ENCODE data around the gene PLD5. TPM values are rescaled to one million over a fixed set of nuclear protein-coding genes. Genes with fewer than 3 reads are reported as not detected.

The PLD5 gene
- total and polyA plus RNA-seq, 2 of the 13 experiments (the other 11 are each of a cell fraction or from before 2014, with no cell fraction given), result not detected

DNA sequence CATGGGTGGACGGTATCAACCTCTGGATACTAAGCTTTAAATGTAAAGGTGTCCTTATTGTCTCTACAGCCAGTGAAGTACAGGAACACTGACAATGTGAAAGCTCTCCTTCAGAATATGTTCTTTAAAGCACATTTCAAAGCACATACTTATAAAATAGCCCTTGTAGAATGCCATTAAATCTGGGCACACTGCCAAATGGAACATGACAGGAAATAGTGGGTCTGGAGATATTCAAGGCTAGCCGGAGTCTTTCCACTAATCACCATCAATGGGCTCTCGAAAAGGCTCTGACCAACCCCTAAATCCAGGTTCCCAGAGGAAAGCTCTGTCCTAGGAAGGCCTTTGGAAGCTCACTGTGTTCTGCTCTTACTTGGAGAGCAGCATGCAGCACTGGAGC is 46.6 kb downstream of the PLD5 start:
- H3K4me3 ChIP-seq (replicated peaks in 1 of 3; ENCODE audit: insufficient read depth in 1 of 3, low read depth in 2 of 3, low read length in 3 of 3), result no peak overlapping the region
- no peaks in the 10 kb centered on the region for H3K9me3 ChIP-seq (ENCODE audit: low read length)
- no peak overlapping the region for H2AFZ ChIP-seq (ENCODE audit: low read length)
- no peak overlapping the region for H3K27ac ChIP-seq (ENCODE audit: extremely low read length, insufficient read depth, low read length)
- H3K4me2 ChIP-seq (ENCODE audit: low read depth, low read length), result no peak overlapping the region
- WGBS (ENCODE audit: low lambda C conversion rate), result 0% methylated on average over 3 of the region's 3 CpGs
- TF ChIP-seq FOXA1 (IDR thresholded peaks at IDR 0.05) (no peak), FOXA1 (CRISPR knock-in tag; IDR thresholded peaks at IDR 0.05) (no peak), REL (CRISPR knock-in tag; conservative IDR thresholded peaks at IDR 0.05) (no peak), NFKB2 (CRISPR knock-in tag; IDR thresholded peaks at IDR 0.05; ENCODE audit: borderline replicate concordance) (no peak), ZC3H4 (CRISPR knock-in tag; IDR thresholded peaks at IDR 0.05; ENCODE audit: borderline replicate concordance) (no peak), ZNF317 (CRISPR knock-in tag; IDR thresholded peaks at IDR 0.05) (no peak), ZMYM2 (CRISPR knock-in tag; IDR thresholded peaks at IDR 0.05) (no peak), PPARG (CRISPR knock-in tag; conservative IDR thresholded peaks at IDR 0.05) (no peak)
- FAIRE-seq (no peak), DNase-seq (ENCODE audit: low spot score) (no peak), ATAC-seq (no peak)
- in situ Hi-C loops (cut with HindIII; ENCODE audit: extremely low pct_ligation_motif_present, low pct_unique_long_range_greater_than_20kb) (no loop called here), intact Hi-C loops (cut with micrococcal nuclease; ENCODE audit: unreplicated experiment) (no loop called here)
- no peaks in the 10 kb centered on the region for H3K4me1 ChIP-seq (ENCODE audit: insufficient read depth, low read length)
- no peaks in the 10 kb centered on the region for H3K79me2 ChIP-seq (ENCODE audit: insufficient read depth, low read length)
- BruUV-seq (replicated peaks), result no TSS peak
- H3K9ac ChIP-seq (ENCODE audit: insufficient read depth, low read depth, low read length), result no peak overlapping the region
- POLR2A ChIA-PET, result no interaction called here
- H4K20me1 ChIP-seq (ENCODE audit: insufficient read depth, low read length), result no peaks in the 10 kb centered on the region
- H3K36me3 ChIP-seq (replicated peaks in 1 of 2; ENCODE audit: control insufficient read depth in 1 of 2, insufficient read depth in 2 of 2, low read length in 2 of 2), result no peaks in the 10 kb centered on the region
- CTCF ChIA-PET (ENCODE audit: low intra/inter-chr PET ratio, low total read pairs), result no interaction called here
- H3K27me3 ChIP-seq (ENCODE audit: control insufficient read depth in 1 of 2, insufficient read depth in 2 of 2, low read length in 2 of 2), result no peaks in the 10 kb centered on the region

DNA sequence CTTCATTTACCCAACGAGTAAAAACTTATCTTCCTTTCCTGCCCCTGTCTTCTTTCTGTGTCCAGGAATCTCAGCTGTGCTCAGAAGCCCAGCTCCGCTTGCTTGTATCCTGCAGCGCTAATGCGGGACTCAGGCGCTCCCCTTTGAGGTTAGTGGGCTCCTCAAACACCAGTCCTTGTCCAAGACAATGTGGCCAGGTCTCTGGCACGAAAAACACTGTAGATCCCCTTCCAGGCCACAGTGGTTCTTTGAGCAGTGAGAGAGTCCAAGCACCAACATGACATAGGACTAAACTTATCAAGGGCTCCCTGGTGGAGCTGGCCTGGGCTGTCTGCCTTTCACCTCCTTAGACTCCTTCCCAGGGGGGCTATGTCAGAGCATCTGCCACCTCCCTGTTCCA is 53.7 kb downstream of the PLD5 start:
- DNase-seq (ENCODE audit: low spot score), result no peak
- Histone ChIP-seq H3K4me1 (ENCODE audit: insufficient read depth, low read length) (no peaks in the 10 kb centered on the region), H4K20me1 (ENCODE audit: insufficient read depth, low read length) (no peaks in the 10 kb centered on the region), H3K9me3 (ENCODE audit: low read length) (no peaks in the 10 kb centered on the region), H3K4me3 (replicated peaks in 1 of 3; ENCODE audit: insufficient read depth in 1 of 3, low read depth in 2 of 3, low read length in 3 of 3) (no peak overlapping the region), H3K27ac (ENCODE audit: extremely low read length, insufficient read depth, low read length) (no peak overlapping the region), H3K79me2 (ENCODE audit: insufficient read depth, low read length) (no peaks in the 10 kb centered on the region), H3K36me3 (replicated peaks in 1 of 2; ENCODE audit: control insufficient read depth in 1 of 2, insufficient read depth in 2 of 2, low read length in 2 of 2) (no peaks in the 10 kb centered on the region), H3K9ac (ENCODE audit: insufficient read depth, low read depth, low read length) (no peak overlapping the region), H3K27me3 (ENCODE audit: control insufficient read depth in 1 of 2, insufficient read depth in 2 of 2, low read length in 2 of 2) (no peaks in the 10 kb centered on the region; a peak in 1 of 5 replicates), H2AFZ (ENCODE audit: low read length) (no peak overlapping the region), H3K4me2 (ENCODE audit: low read depth, low read length) (no peak overlapping the region)
- FAIRE-seq, result no peak
- TF ChIP-seq, protein P1, sequence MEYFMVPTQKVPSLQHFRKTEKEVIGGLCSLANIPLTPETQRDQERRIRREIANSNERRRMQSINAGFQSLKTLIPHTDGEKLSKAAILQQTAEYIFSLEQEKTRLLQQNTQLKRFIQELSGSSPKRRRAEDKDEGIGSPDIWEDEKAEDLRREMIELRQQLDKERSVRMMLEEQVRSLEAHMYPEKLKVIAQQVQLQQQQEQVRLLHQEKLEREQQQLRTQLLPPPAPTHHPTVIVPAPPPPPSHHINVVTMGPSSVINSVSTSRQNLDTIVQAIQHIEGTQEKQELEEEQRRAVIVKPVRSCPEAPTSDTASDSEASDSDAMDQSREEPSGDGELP (IDR thresholded peaks at IDR 0.05; ENCODE audit: borderline replicate concordance, low read depth), result no peak
- TF ChIP-seq ZNF878 (CRISPR knock-in tag; IDR thresholded peaks at IDR 0.05) (no peak), PRPF4 (IDR thresholded peaks at IDR 0.05; ENCODE audit: low read depth, low read length, poor library complexity, severe bottlenecking) (no peak), SSRP1 (CRISPR knock-in tag; IDR thresholded peaks at IDR 0.05) (no peak)
- no peak for ATAC-seq
- ChIA-PET CTCF (ENCODE audit: low intra/inter-chr PET ratio, low total read pairs) (no interaction called here), POLR2A (no interaction called here)
- BruUV-seq (replicated peaks), result no TSS peak
- in situ Hi-C loops (cut with HindIII; ENCODE audit: extremely low pct_ligation_motif_present, low pct_unique_long_range_greater_than_20kb) (loop anchor here (25.0 kb wide), 1 partner anchor 867 kb away; no protein-coding TSS in a partner anchor), intact Hi-C loops (cut with micrococcal nuclease; ENCODE audit: unreplicated experiment) (no loop called here)
- WGBS (ENCODE audit: low lambda C conversion rate), result 18% methylated on average over 6 of the region's 6 CpGs
